Transverse colon (tissue), 4 donors: ENCODE measurements around the gene OR2L3. TPM values are rescaled to one million over a fixed set of nuclear protein-coding genes. Genes with fewer than 3 reads are reported as not detected.

Experiments used
- DNase-seq: peaks from one replicate; pipeline ENCODE4 v3.0.0-alpha.2; 2019
- H3K27ac ChIP-seq, 4 donors: fragments of 200-600 bp; sonication (generic); 2 replicates each; pipeline ENCODE4 v1.5.1; 2016 to 2018; ENCODE audit warnings: inconsistent platforms in 4 of 4
- H3K27me3 ChIP-seq: fragments of 200-600 bp; sonication (generic); 2 replicates; pipeline ENCODE4 v1.5.1; 2017; ENCODE audit warnings: inconsistent platforms
- H3K36me3 ChIP-seq, 4 donors: fragments of 200-600 bp; sonication (generic); 2 replicates each; pipeline ENCODE4 v1.5.1; 2017 to 2019; ENCODE audit warnings: inconsistent platforms in 4 of 4
- H3K4me1 ChIP-seq, 4 donors: fragments of 200-600 bp; sonication (generic); 2 replicates each; pipeline ENCODE4 v1.5.1; 2017 to 2020; ENCODE audit warnings: inconsistent platforms in 4 of 4
- H3K4me3 ChIP-seq, 4 donors: fragments of 200-600 bp; sonication (generic); 1 replicate in 1 of 4; 2 replicates in 3 of 4; pipeline versions ENCODE4 v1.5.1 to v1.6.1; 2017 to 2019; ENCODE audit warnings: inconsistent platforms in 4 of 4
- H3K9me3 ChIP-seq, 2 donors: fragments of 200-600 bp; sonication (generic); 2 replicates each; pipeline ENCODE4 v1.5.1; 2017 to 2019; ENCODE audit warnings: inconsistent platforms in 2 of 2
- CTCF ChIP-seq, 5 experiments: fragments of 200-600 bp in 3 of 5; fragments of 450-650 bp in 2 of 5; sonication (generic) in 3 of 5; IDR thresholded peaks; 1 replicate in 2 of 5; 2 replicates in 3 of 5; pipeline ENCODE4 v1.5.1; 2016 to 2017; ENCODE audit warnings: antibody characterized with exemption in 5 of 5, inconsistent platforms in 3 of 5, mild to moderate bottlenecking in 2 of 5, moderate library complexity in 1 of 5
- EP300 ChIP-seq: sonication (generic); formaldehyde crosslinking; IDR thresholded peaks from one replicate; pipeline ENCODE4 v1.6.1; 2017; ENCODE audit warnings: antibody characterized with exemption, low read depth
- POLR2A ChIP-seq: fragments of 450-650 bp; IDR thresholded peaks from one replicate; pipeline ENCODE4 v1.6.1; 2016; ENCODE audit warnings: antibody characterized with exemption, mild to moderate bottlenecking, moderate library complexity
- POLR2AphosphoS5 ChIP-seq, 3 donors: sonication (generic); formaldehyde crosslinking; IDR thresholded peaks; one replicate each; pipeline ENCODE4 v1.6.1; 2016; ENCODE audit warnings: antibody characterized with exemption in 3 of 3
- WGBS, 2 donors: methylation state at CpG; one replicate each; pipeline ENCODE4 v1.1.5; 2018; ENCODE audit warnings: low coverage in 1 of 2; 5-methylcytosine and 5-hydroxymethylcytosine counted together
- in situ Hi-C, 4 donors: fragments of 200-750 bp; cut with MboI; loops; one replicate each; pipeline versions ENCODE4 v1.15.0 to v1.15.1; 2017; ENCODE audit warnings: low sequenced_read_pairs in 3 of 4, low pct_ligation_motif_present in 1 of 4, low pct_unique_long_range_greater_than_20kb in 1 of 4
- intact Hi-C: fragments of 100-400 bp; cut with DNase I; formaldehyde crosslinking; loops from one replicate; pipeline ENCODE4 v1.15.1; 2023; ENCODE audit warnings: low total_unique reads
- total RNA-seq, 4 donors: library from RNA; depleted of rRNA; stranded (reverse); fragments of >200 nt; gene quantifications; one replicate each; pipeline ENCODE4 v1.1.0, GENCODE V29; 2016

OR2L3 gene
- total RNA-seq, 4 donors from 2014 or later, result not detected

- 94 to 96% methylated on average over 2 of the region's 2 CpGs for WGBS, 2 donors
- in situ Hi-C loops, result no loop called here
Observed at GRCh38 chr1:248013229-248013710, 33.4 kb upstream of the OR2L3 start, which contains the start of gene OR2L5. Gene OR2L5, plus strand, starts transcription at chr1:248013660. Its CDS starts 8,288 bp downstream, at chr1:248021948.

GRCh38 chr1:248015803-248016202 is 30.8 kb upstream of the OR2L3 start:
- Histone ChIP-seq H3K4me1 (no peaks in the 10 kb centered on the region), H3K4me3 (no peak overlapping the region), H3K27me3 (no peaks in the 10 kb centered on the region), H3K9me3 (peaks cover 4 to 7% of the 10 kb centered on the region in 2 donors), H3K27ac (no peak overlapping the region), H3K36me3 (no peaks in the 10 kb centered on the region)
- TF ChIP-seq EP300 (no peak), POLR2A (no peak), CTCF (IDR thresholded peaks at IDR 0.05) (no peak), POLR2AphosphoS5 (IDR thresholded peaks at IDR 0.05) (no peak)
- WGBS, 2 donors, result 83 to 85% methylated on average over 1 of the region's 1 CpG
- in situ Hi-C loops, result no loop called here
- DNase-seq, result no peak
- intact Hi-C loops, result no loop called here

More at GRCh38 chr1:248013229-248013710, 33.4 kb upstream of the OR2L3 start, which contains the start of gene OR2L5:
- TF ChIP-seq POLR2AphosphoS5 (IDR thresholded peaks at IDR 0.05) (no peak), EP300 (no peak), POLR2A (no peak), CTCF (IDR thresholded peaks at IDR 0.05) (no peak)
- H3K4me3 ChIP-seq, result no peak within 1 kb of the TSS
- peaks cover 12 to 15% of the 10 kb centered on the region in 2 donors for H3K9me3 ChIP-seq
- DNase-seq, result no peak
- H3K36me3 ChIP-seq, result no peaks in the 10 kb centered on the region
- no peaks in the 10 kb centered on the region for H3K4me1 ChIP-seq
- intact Hi-C loops, result loop anchor here (5.0 kb wide), 1 partner anchor 779 kb away; no protein-coding TSS in a partner anchor
- no peaks in the 10 kb centered on the region for H3K27me3 ChIP-seq
- no peak within 1 kb of the TSS for H3K27ac ChIP-seq

GRCh38 chr1:248029770-248030169 is 16.9 kb upstream of the OR2L3 start, which contains the start of gene OR2L2:
Gene OR2L2, plus strand, starts transcription at chr1:248030070. Its CDS starts 8,198 bp downstream, at chr1:248038268.
- Histone ChIP-seq H3K4me1 (no peaks in the 10 kb centered on the region), H3K9me3 (peaks cover 10 to 11% of the 10 kb centered on the region in 2 donors), H3K4me3 (no peak within 1 kb of the TSS), H3K36me3 (no peaks in the 10 kb centered on the region), H3K27me3 (no peaks in the 10 kb centered on the region), H3K27ac (no peak within 1 kb of the TSS)
- DNase-seq, result no peak
- WGBS, 2 donors, result 44 to 45% methylated on average over 2 of the region's 2 CpGs
- intact Hi-C loops (no loop called here), in situ Hi-C loops (no loop called here)
- TF ChIP-seq POLR2A, result no peak
- TF ChIP-seq CTCF (IDR thresholded peaks at IDR 0.05), result no peak
- TF ChIP-seq POLR2AphosphoS5 (IDR thresholded peaks at IDR 0.05), result no peak
- TF ChIP-seq EP300, result no peak

- Histone ChIP-seq H3K27ac (no peak overlapping the region), H3K27me3 (no peaks in the 10 kb centered on the region), H3K36me3 (no peaks in the 10 kb centered on the region), H3K9me3 (peaks cover 0 to 4% of the 10 kb centered on the region in 2 donors), H3K4me1 (no peaks in the 10 kb centered on the region), H3K4me3 (no peak overlapping the region)
- in situ Hi-C loops (no loop called here), intact Hi-C loops (no loop called here)
- no peak for TF ChIP-seq POLR2AphosphoS5 (IDR thresholded peaks at IDR 0.05)
- no peak for TF ChIP-seq CTCF (IDR thresholded peaks at IDR 0.05)
- TF ChIP-seq POLR2A, result no peak
- TF ChIP-seq EP300, result no peak
- WGBS, 2 donors, result 69 to 72% methylated on average over 5 of the region's 5 CpGs
- DNase-seq, result no peak
Observed at GRCh38 chr1:248045209-248045608, 1.4 kb upstream of the OR2L3 start.
